GM23248 (cell line): ENCODE results near the gene TTI1. TPM values are rescaled to one million over a fixed set of nuclear protein-coding genes. Genes with fewer than 3 reads are reported as not detected.

Source experiments
- DNase-seq: peaks from one replicate; pipeline ENCODE4 v3.0.0-alpha.2; 2015
- H2AFZ ChIP-seq: fragments of 200-600 bp; sonication (generic); 2 replicates; pipeline ENCODE4 v1.6.1; 2016; ENCODE audit warnings: antibody characterized with exemption
- H3F3A ChIP-seq: fragments of 200-600 bp; sonication (generic); 2 replicates; pipeline ENCODE4 v1.6.1; 2016; ENCODE audit warnings: mild to moderate bottlenecking, antibody characterized with exemption, mixed run types; ENCODE audit not compliant: insufficient read depth
- H3K27ac ChIP-seq: fragments of 200-600 bp; sonication (generic); 2 replicates; pipeline ENCODE4 v1.5.1; 2016; ENCODE audit warnings: mild to moderate bottlenecking
- H3K27me3 ChIP-seq: fragments of 200-600 bp; sonication (generic); replicated peaks from 2 replicates; pipeline ENCODE4 v1.6.1; 2016; ENCODE audit warnings: mild to moderate bottlenecking; ENCODE audit not compliant: insufficient read depth
- H3K36me3 ChIP-seq: fragments of 200-600 bp; sonication (generic); 2 replicates; pipeline ENCODE4 v1.6.1; 2016; ENCODE audit warnings: low read depth, mild to moderate bottlenecking
- H3K4me1 ChIP-seq: fragments of 200-600 bp; sonication (generic); 2 replicates; pipeline ENCODE4 v1.6.1; 2016; ENCODE audit warnings: mild to moderate bottlenecking; ENCODE audit not compliant: insufficient read depth
- H3K4me2 ChIP-seq: fragments of 200-600 bp; sonication (generic); one replicate; pipeline ENCODE4 v1.6.1; 2016; ENCODE audit warnings: mild to moderate bottlenecking; ENCODE audit not compliant: unreplicated experiment
- H3K4me3 ChIP-seq: fragments of 200-600 bp; sonication (generic); 2 replicates; pipeline ENCODE4 v1.5.1; 2016; ENCODE audit warnings: mild to moderate bottlenecking
- H3K79me2 ChIP-seq: fragments of 200-600 bp; sonication (generic); 2 replicates; pipeline ENCODE4 v1.6.1; 2016; ENCODE audit warnings: mild to moderate bottlenecking; ENCODE audit not compliant: insufficient read depth
- H3K9ac ChIP-seq: fragments of 200-600 bp; sonication (generic); 2 replicates; pipeline ENCODE4 v1.6.1; 2016; ENCODE audit warnings: mild to moderate bottlenecking
- H3K9me2 ChIP-seq: fragments of 200-600 bp; sonication (generic); 2 replicates; pipeline ENCODE4 v1.6.1; 2016; ENCODE audit warnings: mixed run types, mild to moderate bottlenecking, moderate library complexity; ENCODE audit not compliant: insufficient read depth
- H3K9me3 ChIP-seq: fragments of 200-600 bp; sonication (generic); one replicate; pipeline ENCODE4 v1.6.1; 2017; ENCODE audit warnings: low read depth
- H4K20me1 ChIP-seq: fragments of 200-600 bp; sonication (generic); 2 replicates; pipeline ENCODE4 v1.6.0; 2016; ENCODE audit not compliant: insufficient read depth
- EZH2 ChIP-seq: fragments of 200-600 bp; sonication (generic); IDR thresholded peaks from 2 replicates; pipeline ENCODE4 v1.6.1; 2018; ENCODE audit warnings: antibody characterized with exemption, mild to moderate bottlenecking; ENCODE audit not compliant: insufficient read depth, poor library complexity, severe bottlenecking
- EZH2phosphoT487 ChIP-seq: fragments of 200-600 bp; sonication (generic); IDR thresholded peaks from 2 replicates; pipeline ENCODE4 v1.6.1; 2018; ENCODE audit warnings: antibody characterized with exemption, moderate library complexity, mild to moderate bottlenecking, low read depth; ENCODE audit not compliant: insufficient read depth
- WGBS, 2 experiments: methylation state at CpG; one replicate each; pipeline ENCODE4 v1.1.6; 2015 to 2017; ENCODE audit warnings: low lambda C conversion rate in 2 of 2, low coverage in 1 of 2; ENCODE audit errors: missing lambda C conversion rate in 2 of 2; 5-methylcytosine and 5-hydroxymethylcytosine counted together
- in situ Hi-C: fragments of 300-500 bp; cut with MboI; formaldehyde crosslinking; loops from 2 replicates; pipeline ENCODE4 v1.15.0; 2020
- polyA plus RNA-seq: library from polyadenylated mRNA; unstranded; fragments of >200 nt; fragmentation: Nextera tagmentation; extraction: Ambion mirVana; gene quantifications from 2 replicates; pipeline ENCODE4 v1.2.1, GENCODE V29; 2016
- total RNA-seq: library from RNA; depleted of rRNA; stranded (reverse); fragments of >200 nt; shearing (Covaris generic); gene quantifications from 2 replicates; pipeline ENCODE4 v1.2.3, GENCODE V29; 2014

Gene TTI1
- total and polyA plus RNA-seq, 2 experiments from 2014 or later: 12.1 to 12.2 TPM

DNA sequence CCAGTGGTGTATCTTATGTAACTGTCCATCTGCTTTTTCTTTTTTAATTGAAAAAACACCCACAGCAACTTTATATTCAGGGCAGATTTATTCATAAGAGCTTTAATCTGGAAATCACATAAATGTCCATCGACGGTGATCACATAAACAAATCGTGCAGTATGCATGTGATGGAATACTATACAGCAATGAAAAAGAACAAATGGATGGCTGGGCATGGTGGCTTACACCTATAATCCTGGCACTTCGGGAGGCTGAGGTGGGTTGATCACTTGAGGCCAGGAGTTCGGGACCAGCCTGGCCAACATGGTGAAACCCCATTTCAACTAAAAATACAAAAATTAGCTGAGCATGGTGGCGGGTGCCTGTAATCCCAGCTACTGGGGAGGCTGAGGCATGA lies 91.3 kb downstream of the TTI1 start:
- Histone ChIP-seq H3K4me3 (no peak overlapping the region), H3K9ac (no peak overlapping the region), H3F3A (no peaks in the 10 kb centered on the region), H3K36me3 (no peaks in the 10 kb centered on the region), H4K20me1 (no peaks in the 10 kb centered on the region), H3K9me2 (no peaks in the 10 kb centered on the region), H3K4me1 (no peaks in the 10 kb centered on the region), H3K27ac (no peak overlapping the region), H3K79me2 (no peaks in the 10 kb centered on the region), H3K27me3 (no peaks in the 10 kb centered on the region), H2AFZ (no peak overlapping the region), H3K4me2 (no peak overlapping the region), H3K9me3 (no peaks in the 10 kb centered on the region)
- DNase-seq: no peak
- WGBS, 2 experiments: 58 to 59% methylated on average over 6 of the region's 6 CpGs
- TF ChIP-seq EZH2 (no peak), EZH2phosphoT487 (no peak)
- in situ Hi-C loops: no loop called here

DNA sequence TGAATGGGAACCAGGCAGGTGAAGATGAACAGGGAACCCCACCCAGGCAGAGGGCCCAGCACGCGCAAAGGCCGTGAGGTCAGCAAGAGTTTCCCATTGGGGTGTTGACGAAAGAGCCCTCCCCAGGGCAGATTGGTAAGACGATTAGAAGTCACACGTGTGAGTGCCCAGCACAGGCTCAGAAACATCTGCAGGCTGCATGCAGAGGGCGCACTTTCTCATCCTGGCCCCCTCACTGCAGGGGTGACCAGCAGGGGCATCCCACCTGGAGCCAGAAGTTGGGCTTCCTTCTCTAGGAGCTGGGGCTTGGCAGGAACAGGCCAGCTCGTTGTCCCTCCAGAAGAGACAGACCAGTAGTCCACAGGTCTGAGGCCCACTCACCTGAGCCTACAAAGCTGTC lies 91.9 kb downstream of the TTI1 start:
- in situ Hi-C loops: no loop called here

GRCh38 chr20:37940858-37941257 lies 92.4 kb downstream of the TTI1 start:
- WGBS, 2 experiments: 52 to 55% methylated on average over 6 of the region's 6 CpGs
- Histone ChIP-seq H3K4me3 (no peak overlapping the region), H3K9me2 (no peaks in the 10 kb centered on the region), H3K79me2 (no peaks in the 10 kb centered on the region), H3K4me2 (no peak overlapping the region), H4K20me1 (no peaks in the 10 kb centered on the region), H3K27ac (no peak overlapping the region), H3K4me1 (no peaks in the 10 kb centered on the region), H3K9me3 (no peaks in the 10 kb centered on the region), H3K36me3 (no peaks in the 10 kb centered on the region), H3K27me3 (no peaks in the 10 kb centered on the region), H3F3A (no peaks in the 10 kb centered on the region), H3K9ac (no peak overlapping the region), H2AFZ (no peak overlapping the region)
- TF ChIP-seq EZH2 (no peak), EZH2phosphoT487 (no peak)
- in situ Hi-C loops: no loop called here
- DNase-seq: no peak

More for the DNA sequence above, 91.9 kb downstream of the TTI1 start:
- H3K79me2 ChIP-seq: no peaks in the 10 kb centered on the region
- DNase-seq: no peak
- H3F3A ChIP-seq: no peaks in the 10 kb centered on the region
- no peak overlapping the region for H3K4me2 ChIP-seq
- WGBS, 2 experiments: 70 to 81% methylated on average over 8 of the region's 8 CpGs
- H3K9ac ChIP-seq: no peak overlapping the region
- no peaks in the 10 kb centered on the region for H3K9me2 ChIP-seq
- H2AFZ ChIP-seq: no peak overlapping the region
- no peaks in the 10 kb centered on the region for H3K4me1 ChIP-seq
- no peaks in the 10 kb centered on the region for H3K9me3 ChIP-seq
- H3K4me3 ChIP-seq: no peak overlapping the region
- TF ChIP-seq EZH2phosphoT487: no peak
- TF ChIP-seq EZH2: no peak
- no peaks in the 10 kb centered on the region for H4K20me1 ChIP-seq
- no peaks in the 10 kb centered on the region for H3K27me3 ChIP-seq
- no peak overlapping the region for H3K27ac ChIP-seq
- no peaks in the 10 kb centered on the region for H3K36me3 ChIP-seq

- Histone ChIP-seq H3K9me2 (no peaks in the 10 kb centered on the region), H3F3A (no peaks in the 10 kb centered on the region), H3K4me3 (no peak overlapping the region), H3K4me1 (no peaks in the 10 kb centered on the region), H3K27me3 (no peaks in the 10 kb centered on the region), H2AFZ (no peak overlapping the region), H3K27ac (no peak overlapping the region), H3K36me3 (no peaks in the 10 kb centered on the region), H3K79me2 (no peaks in the 10 kb centered on the region), H4K20me1 (no peaks in the 10 kb centered on the region), H3K9ac (no peak overlapping the region), H3K4me2 (no peak overlapping the region), H3K9me3 (no peaks in the 10 kb centered on the region)
- 71% methylated on average over 25 of the region's 25 CpGs for WGBS, 2 experiments
- DNase-seq: no peak
- in situ Hi-C loops: no loop called here
- TF ChIP-seq EZH2: no peak
- TF ChIP-seq EZH2phosphoT487: no peak
Measured at GRCh38 chr20:37939701-37940560, 93.3 kb downstream of the TTI1 start.
